A549 (cell line): Measurements from ENCODE around the gene CEBPG. TPM values are rescaled to one million over a fixed set of nuclear protein-coding genes. Genes with fewer than 3 reads are reported as not detected.

Source experiments
- ATAC-seq, 2 experiments: fragments of 200-7000 bp in 1 of 2; fragments of >200 bp in 1 of 2; cut with Nextera tagmentation in 1 of 2; cut with Tn5 transposase in 1 of 2; 3 replicates each; pipeline versions ENCODE4 v1.8.0 to v1.9.1; 2018 to 2020; ENCODE audit warnings: mild to moderate bottlenecking in 1 of 2, moderate library complexity in 1 of 2
- CTCF ChIA-PET: fragments of 300-600 bp; sonication (Branson Sonifier 250); formaldehyde crosslinking; extraction: SDS; loops from one replicate; lab custom pipeline; 2021; ENCODE audit warnings: antibody characterized with exemption, inconsistent platforms; lab: Yijun Ruan, JAX
- POLR2A ChIA-PET: fragments of 350-600 bp; formaldehyde crosslinking; extraction: SDS; loops from one replicate; lab custom pipeline; 2021; ENCODE audit warnings: antibody characterized with exemption, inconsistent platforms; lab: Yijun Ruan, JAX
- DNase-seq, 2 experiments: peaks; one replicate each; pipeline versions ENCODE4 v3.0.0 to v3.0.0-alpha.2; 2011 to 2016; ENCODE audit warnings: low read depth in 1 of 2, low spot score in 1 of 2
- FAIRE-seq: peaks from 2 replicates; lab custom pipeline; 2011; peaks lifted over from hg19 to GRCh38; lab: Jason Lieb, UNC
- H3K27ac ChIP-seq, 2 experiments: fragments of >200 bp; sonication (Bioruptor Twin); formaldehyde crosslinking; 3 replicates each; pipeline ENCODE4 v1.5.1; 2016 to 2017
- H3K4me1 ChIP-seq: fragments of >200 bp; sonication (Bioruptor Twin); formaldehyde crosslinking; 3 replicates; pipeline ENCODE4 v1.6.1; 2016
- H3K4me2 ChIP-seq: fragments of >200 bp; sonication (Bioruptor Twin); formaldehyde crosslinking; 3 replicates; pipeline ENCODE4 v1.6.1; 2016
- H3K4me3 ChIP-seq: fragments of >200 bp; sonication (Bioruptor Twin); formaldehyde crosslinking; 3 replicates; pipeline ENCODE4 v1.5.1; 2016
- H3K9me3 ChIP-seq: fragments of >200 bp; sonication (Bioruptor Twin); formaldehyde crosslinking; 3 replicates; pipeline ENCODE4 v1.6.1; 2016
- CHD4 ChIP-seq: fragments of 200-600 bp; sonication (generic); IDR thresholded peaks from 2 replicates; pipeline ENCODE4 v1.6.1; 2016; ENCODE audit warnings: antibody characterized with exemption, mild to moderate bottlenecking, borderline replicate concordance
- ESRRA ChIP-seq: fragments of 150-350 bp; IDR thresholded peaks from 2 replicates; pipeline ENCODE4 v1.6.1; 2014; ENCODE audit warnings: mild to moderate bottlenecking, low read length, borderline replicate concordance
- FOSL2 ChIP-seq, 2 experiments: fragments of 450-650 bp in 1 of 2; fragments of >200 bp in 1 of 2; sonication (Bioruptor Twin) in 1 of 2; formaldehyde crosslinking; IDR thresholded peaks; 2 replicates each; pipeline versions ENCODE4 v1.5.0 to v1.6.1; 2016 to 2020; ENCODE audit warnings: mild to moderate bottlenecking in 1 of 2, moderate library complexity in 1 of 2
- FOXS1 ChIP-seq: fragments of 250-450 bp; sonication (Bioruptor Pico); IDR thresholded peaks from 2 replicates; pipeline ENCODE4 v1.5.0; 2020; ENCODE audit warnings: mild to moderate bottlenecking, moderate library complexity
- HEYL ChIP-seq: fragments of 250-450 bp; sonication (Bioruptor Pico); IDR thresholded peaks from 2 replicates; pipeline ENCODE4 v1.8.0; 2021; ENCODE audit warnings: mild to moderate bottlenecking, moderate library complexity
- HOXA7 ChIP-seq: fragments of 250-450 bp; sonication (Bioruptor Pico); IDR thresholded peaks from 2 replicates; pipeline ENCODE4 v1.5.0; 2020; ENCODE audit warnings: mild to moderate bottlenecking, moderate library complexity
- HOXB13 ChIP-seq: fragments of 250-450 bp; sonication (Bioruptor Pico); IDR thresholded peaks from 2 replicates; pipeline ENCODE4 v1.5.0; 2020; ENCODE audit warnings: low read depth, mild to moderate bottlenecking, moderate library complexity
- MAZ ChIP-seq: fragments of 150-350 bp; IDR thresholded peaks from 2 replicates; pipeline ENCODE4 v1.6.1; 2014; ENCODE audit warnings: antibody characterized with exemption, low read depth, low read length, borderline replicate concordance
- RARB ChIP-seq: fragments of 250-450 bp; sonication (Bioruptor Pico); IDR thresholded peaks from 2 replicates; pipeline ENCODE4 v1.8.0; 2021; ENCODE audit warnings: mild to moderate bottlenecking, moderate library complexity
- RCOR1 ChIP-seq: fragments of 150-350 bp; IDR thresholded peaks from 2 replicates; pipeline ENCODE4 v1.6.1; 2014; ENCODE audit warnings: antibody characterized with exemption, low read length, low read depth
- RFX5 ChIP-seq: fragments of 450-650 bp; IDR thresholded peaks from 2 replicates; pipeline ENCODE4 v1.7.1; 2014; ENCODE audit warnings: antibody characterized with exemption, mild to moderate bottlenecking, moderate library complexity
- RNF2 ChIP-seq: fragments of 200-600 bp; sonication (generic); IDR thresholded peaks from 2 replicates; pipeline ENCODE4 v1.6.1; 2016; ENCODE audit warnings: low read depth, mild to moderate bottlenecking, antibody characterized with exemption, moderate library complexity, borderline replicate concordance
- ZC3H11A ChIP-seq: fragments of 450-650 bp; IDR thresholded peaks from 2 replicates; pipeline ENCODE4 v1.6.1; 2014; ENCODE audit warnings: antibody characterized with exemption, mild to moderate bottlenecking
- ZFP36 ChIP-seq: fragments of 450-650 bp; IDR thresholded peaks from 2 replicates; pipeline ENCODE4 v1.6.1; 2014; ENCODE audit warnings: borderline replicate concordance; ENCODE audit not compliant: partially characterized antibody
- ZNF302 ChIP-seq: fragments of 250-450 bp; sonication (Bioruptor Pico); IDR thresholded peaks from 2 replicates; pipeline ENCODE4 v1.9.0; 2021; ENCODE audit warnings: inconsistent platforms, mild to moderate bottlenecking, moderate library complexity
- WGBS: methylation state at CpG from one replicate; pipeline ENCODE4 v1.1.6; 2017; ENCODE audit errors: missing lambda C conversion rate; 5-methylcytosine and 5-hydroxymethylcytosine counted together
- polyA plus RNA-seq, 4 experiments: library from polyadenylated mRNA; depleted of rRNA in 3 of 4; stranded (reverse); fragments of >200 nt; fragmentation: RNase III in 1 of 4; extraction: RNeasy Plus Mini Kit Qiagen cat#74134 plus additional on column Dnase treatment in 1 of 4; gene quantifications; 2 replicates in 3 of 4; 3 replicates in 1 of 4; pipeline ENCODE4 v1.2.3, GENCODE V29; 2011 to 2017
- TF ChIP-seq, protein P1 (sequence below): IDR thresholded peaks from 2 replicates; pipeline ENCODE4 v1.6.1; 2012; ENCODE audit warnings: low read depth, borderline replicate concordance
- TF ChIP-seq, protein P2 (sequence below): IDR thresholded peaks from 2 replicates; pipeline ENCODE4 v1.6.1; 2012
- TF ChIP-seq, protein P3 (sequence below): fragments of >200 bp; sonication (Bioruptor Twin); formaldehyde crosslinking; IDR thresholded peaks from 2 replicates; pipeline ENCODE4 v1.6.1; 2016
- TF ChIP-seq, protein P4 (sequence below): fragments of >200 bp; sonication (Bioruptor Twin); formaldehyde crosslinking; IDR thresholded peaks from 3 replicates; pipeline ENCODE4 v1.5.1; 2016

The CEBPG gene
- polyA plus RNA-seq, 2 of the 4 experiments (the other 2 are of a cell fraction), result 34.3 to 138 TPM

DNA sequence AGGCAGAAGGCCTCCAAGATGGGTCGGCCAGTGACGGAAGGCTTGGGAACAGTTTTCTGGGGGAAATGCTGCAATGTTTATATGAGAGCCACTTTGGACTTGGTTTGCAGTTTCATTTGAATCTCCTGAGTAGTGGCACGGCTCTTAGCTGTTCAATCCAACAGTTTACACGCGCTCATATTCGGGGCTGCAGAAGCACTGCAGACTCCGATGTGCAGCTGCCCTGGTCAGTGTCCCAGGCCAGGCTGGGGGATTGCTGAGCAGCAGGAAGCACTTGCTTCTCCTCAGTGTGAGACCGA, 31.7 kb downstream of the CEBPG start:
- H3K9me3 ChIP-seq, result no peaks in the 10 kb centered on the region
- no peak overlapping the region for H3K4me2 ChIP-seq
- POLR2A ChIA-PET, result interaction anchor here (1.0 to 1.6 kb wide), 2 partner anchors 32 to 228 kb away, joined by 3 to 5 read pairs; partner anchors contain the start of gene CEBPG
- FAIRE-seq, result no peak
- DNase-seq, result no peak
- 85% methylated on average over 8 of the region's 8 CpGs for WGBS
- peaks cover 8% of the 10 kb centered on the region; the same call in 1 of the 3 replicates for H3K4me1 ChIP-seq
- H3K4me3 ChIP-seq, result no peak overlapping the region
- no peak for ATAC-seq
- TF ChIP-seq RCOR1 (no peak), MAZ (no peak), HOXB13 (CRISPR knock-in tag) (no peak), FOXS1 (CRISPR knock-in tag) (no peak)
- no peak overlapping the region for H3K27ac ChIP-seq
- CTCF ChIA-PET, result interaction anchor here (0.6 to 36.3 kb wide), 31 partner anchors 3 to 740 kb away, joined by 3 to 1493 read pairs (median 22); partner anchors contain the start of genes CEBPA, CEBPG and SLC7A10

DNA sequence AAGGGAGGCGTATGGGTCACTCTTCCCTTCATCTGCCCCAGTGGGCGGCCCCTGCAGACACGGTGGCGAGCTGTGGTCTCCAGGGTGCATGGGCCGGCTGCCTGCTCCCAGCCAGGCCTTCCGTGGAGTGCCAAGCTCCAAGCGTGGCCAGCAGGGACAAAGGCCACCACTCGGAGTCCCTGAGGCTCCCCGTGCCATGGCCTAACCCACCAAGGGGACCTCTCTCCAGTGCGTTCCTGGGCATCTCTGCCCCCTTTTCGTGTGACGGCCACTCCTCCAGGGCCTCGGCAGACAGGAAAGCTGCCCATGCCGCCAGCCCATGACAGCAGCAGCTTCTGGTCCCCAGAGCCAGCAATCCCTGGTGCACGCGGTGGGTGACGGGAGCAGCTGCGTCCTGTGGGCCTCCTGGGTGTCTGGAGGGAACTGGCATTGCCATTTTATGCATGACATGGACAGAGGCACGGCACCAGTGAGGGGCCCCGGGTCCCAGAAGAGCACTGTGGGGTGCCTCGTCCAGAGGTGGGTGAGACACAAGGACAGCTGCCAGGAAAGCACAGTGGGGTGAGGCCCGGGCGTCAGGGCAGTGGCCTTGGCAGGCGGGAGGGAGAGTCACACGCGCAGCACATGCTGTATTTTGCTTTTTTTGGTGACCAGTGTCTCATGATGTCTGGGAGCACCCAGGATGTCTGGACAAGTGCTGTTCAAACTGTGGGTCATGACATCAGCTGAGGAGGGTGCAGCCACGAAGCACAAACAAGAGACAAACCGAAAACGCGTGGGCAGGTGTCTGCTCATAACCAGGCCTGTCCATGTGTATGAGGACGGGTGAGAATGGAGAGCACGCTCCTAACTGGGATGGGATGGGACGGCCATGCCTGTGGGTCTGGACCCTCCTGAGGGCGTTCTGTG, 32.3 kb downstream of the CEBPG start:
- POLR2A ChIA-PET, result interaction anchor here (0.6 to 1.6 kb wide), 4 partner anchors 32 to 229 kb away, joined by 3 to 5 read pairs (median 3); partner anchors contain the start of gene CEBPG
- Histone ChIP-seq H3K27ac (no peak overlapping the region), H3K4me2 (no peak overlapping the region), H3K9me3 (no peaks in the 10 kb centered on the region), H3K4me3 (no peak overlapping the region), H3K4me1 (peaks cover 8% of the 10 kb centered on the region; the same call in 1 of the 3 replicates)
- DNase-seq (no peak), ATAC-seq (no peak), FAIRE-seq (no peak)
- WGBS, result 85% methylated on average over 34 of the region's 34 CpGs
- CTCF ChIA-PET, result interaction anchor here (0.5 to 36.3 kb wide), 77 partner anchors 3 to 1306 kb away, joined by 3 to 1493 read pairs (median 6); partner anchors contain the start of genes CEBPA, CEBPG and SLC7A10
- no peak for TF ChIP-seq CHD4
- TF ChIP-seq ZC3H11A, result no peak
- no peak for TF ChIP-seq RFX5
- no peak for TF ChIP-seq ESRRA
- TF ChIP-seq HOXA7 (CRISPR knock-in tag), result no peak
- TF ChIP-seq RNF2, result no peak
- TF ChIP-seq, protein P1, sequence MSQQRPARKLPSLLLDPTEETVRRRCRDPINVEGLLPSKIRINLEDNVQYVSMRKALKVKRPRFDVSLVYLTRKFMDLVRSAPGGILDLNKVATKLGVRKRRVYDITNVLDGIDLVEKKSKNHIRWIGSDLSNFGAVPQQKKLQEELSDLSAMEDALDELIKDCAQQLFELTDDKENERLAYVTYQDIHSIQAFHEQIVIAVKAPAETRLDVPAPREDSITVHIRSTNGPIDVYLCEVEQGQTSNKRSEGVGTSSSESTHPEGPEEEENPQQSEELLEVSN, result no peak
- no peak for TF ChIP-seq ZFP36
- no peak for TF ChIP-seq RARB (CRISPR knock-in tag)
- no peak for TF ChIP-seq FOSL2 (IDR thresholded peaks at IDR 0.05)
- no peak for TF ChIP-seq FOSL2 (CRISPR knock-in tag; IDR thresholded peaks at IDR 0.05)
- TF ChIP-seq, protein P2, sequence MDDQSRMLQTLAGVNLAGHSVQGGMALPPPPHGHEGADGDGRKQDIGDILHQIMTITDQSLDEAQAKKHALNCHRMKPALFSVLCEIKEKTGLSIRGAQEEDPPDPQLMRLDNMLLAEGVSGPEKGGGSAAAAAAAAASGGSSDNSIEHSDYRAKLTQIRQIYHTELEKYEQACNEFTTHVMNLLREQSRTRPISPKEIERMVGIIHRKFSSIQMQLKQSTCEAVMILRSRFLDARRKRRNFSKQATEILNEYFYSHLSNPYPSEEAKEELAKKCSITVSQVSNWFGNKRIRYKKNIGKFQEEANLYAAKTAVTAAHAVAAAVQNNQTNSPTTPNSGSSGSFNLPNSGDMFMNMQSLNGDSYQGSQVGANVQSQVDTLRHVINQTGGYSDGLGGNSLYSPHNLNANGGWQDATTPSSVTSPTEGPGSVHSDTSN, result no peak
- no peak for TF ChIP-seq HEYL (CRISPR knock-in tag)
- TF ChIP-seq, protein P3, sequence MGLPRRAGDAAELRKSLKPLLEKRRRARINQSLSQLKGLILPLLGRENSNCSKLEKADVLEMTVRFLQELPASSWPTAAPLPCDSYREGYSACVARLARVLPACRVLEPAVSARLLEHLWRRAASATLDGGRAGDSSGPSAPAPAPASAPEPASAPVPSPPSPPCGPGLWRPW, result no peak
- TF ChIP-seq RCOR1, result no peak
- TF ChIP-seq, protein P4, sequence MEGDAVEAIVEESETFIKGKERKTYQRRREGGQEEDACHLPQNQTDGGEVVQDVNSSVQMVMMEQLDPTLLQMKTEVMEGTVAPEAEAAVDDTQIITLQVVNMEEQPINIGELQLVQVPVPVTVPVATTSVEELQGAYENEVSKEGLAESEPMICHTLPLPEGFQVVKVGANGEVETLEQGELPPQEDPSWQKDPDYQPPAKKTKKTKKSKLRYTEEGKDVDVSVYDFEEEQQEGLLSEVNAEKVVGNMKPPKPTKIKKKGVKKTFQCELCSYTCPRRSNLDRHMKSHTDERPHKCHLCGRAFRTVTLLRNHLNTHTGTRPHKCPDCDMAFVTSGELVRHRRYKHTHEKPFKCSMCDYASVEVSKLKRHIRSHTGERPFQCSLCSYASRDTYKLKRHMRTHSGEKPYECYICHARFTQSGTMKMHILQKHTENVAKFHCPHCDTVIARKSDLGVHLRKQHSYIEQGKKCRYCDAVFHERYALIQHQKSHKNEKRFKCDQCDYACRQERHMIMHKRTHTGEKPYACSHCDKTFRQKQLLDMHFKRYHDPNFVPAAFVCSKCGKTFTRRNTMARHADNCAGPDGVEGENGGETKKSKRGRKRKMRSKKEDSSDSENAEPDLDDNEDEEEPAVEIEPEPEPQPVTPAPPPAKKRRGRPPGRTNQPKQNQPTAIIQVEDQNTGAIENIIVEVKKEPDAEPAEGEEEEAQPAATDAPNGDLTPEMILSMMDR, result no peak
- TF ChIP-seq ZNF302, result no peak
- TF ChIP-seq, all 56 proteins: peak for 0
